Transverse colon (tissue), 4 donors: Measurements from ENCODE around the gene PMFBP1. TPM values are rescaled to one million over a fixed set of nuclear protein-coding genes. Genes with fewer than 3 reads are reported as not detected.

Experiments
- DNase-seq: peaks from one replicate; pipeline ENCODE4 v3.0.0-alpha.2; 2019
- H3K27ac ChIP-seq, 4 donors: fragments of 200-600 bp; sonication (generic); 2 replicates each; pipeline ENCODE4 v1.5.1; 2016 to 2018; ENCODE audit warnings: inconsistent platforms in 4 of 4
- H3K27me3 ChIP-seq: fragments of 200-600 bp; sonication (generic); 2 replicates; pipeline ENCODE4 v1.5.1; 2017; ENCODE audit warnings: inconsistent platforms
- H3K36me3 ChIP-seq, 4 donors: fragments of 200-600 bp; sonication (generic); 2 replicates each; pipeline ENCODE4 v1.5.1; 2017 to 2019; ENCODE audit warnings: inconsistent platforms in 4 of 4
- H3K4me1 ChIP-seq, 4 donors: fragments of 200-600 bp; sonication (generic); 2 replicates each; pipeline ENCODE4 v1.5.1; 2017 to 2020; ENCODE audit warnings: inconsistent platforms in 4 of 4
- H3K4me3 ChIP-seq, 4 donors: fragments of 200-600 bp; sonication (generic); 1 replicate in 1 of 4; 2 replicates in 3 of 4; pipeline versions ENCODE4 v1.5.1 to v1.6.1; 2017 to 2019; ENCODE audit warnings: inconsistent platforms in 4 of 4
- H3K9me3 ChIP-seq, 2 donors: fragments of 200-600 bp; sonication (generic); 2 replicates each; pipeline ENCODE4 v1.5.1; 2017 to 2019; ENCODE audit warnings: inconsistent platforms in 2 of 2
- EP300 ChIP-seq: sonication (generic); formaldehyde crosslinking; IDR thresholded peaks from one replicate; pipeline ENCODE4 v1.6.1; 2017; ENCODE audit warnings: antibody characterized with exemption, low read depth
- POLR2A ChIP-seq: fragments of 450-650 bp; IDR thresholded peaks from one replicate; pipeline ENCODE4 v1.6.1; 2016; ENCODE audit warnings: antibody characterized with exemption, mild to moderate bottlenecking, moderate library complexity
- POLR2AphosphoS5 ChIP-seq, 3 donors: sonication (generic); formaldehyde crosslinking; IDR thresholded peaks; one replicate each; pipeline ENCODE4 v1.6.1; 2016; ENCODE audit warnings: antibody characterized with exemption in 3 of 3
- WGBS, 2 donors: methylation state at CpG; one replicate each; pipeline ENCODE4 v1.1.5; 2018; ENCODE audit warnings: low coverage in 1 of 2; 5-methylcytosine and 5-hydroxymethylcytosine counted together
- in situ Hi-C, 4 donors: fragments of 200-750 bp; cut with MboI; loops; one replicate each; pipeline versions ENCODE4 v1.15.0 to v1.15.1; 2017; ENCODE audit warnings: low sequenced_read_pairs in 3 of 4, low pct_ligation_motif_present in 1 of 4, low pct_unique_long_range_greater_than_20kb in 1 of 4
- intact Hi-C: fragments of 100-400 bp; cut with DNase I; formaldehyde crosslinking; loops from one replicate; pipeline ENCODE4 v1.15.1; 2023; ENCODE audit warnings: low total_unique reads
- total RNA-seq, 4 donors: library from RNA; depleted of rRNA; stranded (reverse); fragments of >200 nt; gene quantifications; one replicate each; pipeline ENCODE4 v1.1.0, GENCODE V29; 2016
- TF ChIP-seq, protein P1 (sequence below), 5 experiments: fragments of 200-600 bp in 3 of 5; fragments of 450-650 bp in 2 of 5; sonication (generic) in 3 of 5; IDR thresholded peaks; 1 replicate in 2 of 5; 2 replicates in 3 of 5; pipeline ENCODE4 v1.5.1; 2016 to 2017; ENCODE audit warnings: antibody characterized with exemption in 5 of 5, inconsistent platforms in 3 of 5, mild to moderate bottlenecking in 2 of 5, moderate library complexity in 1 of 5

Gene PMFBP1
- total RNA-seq, 4 donors from 2014 or later = 0.75 to 8.4 (median 4.2) TPM

- intact Hi-C loops (no loop called here), in situ Hi-C loops (loop anchor here in 2 of 4 donors (10.0 to 25.0 kb wide), 2 partner anchors 332 to 335 kb away; no protein-coding TSS in a partner anchor)
- 40 to 79% methylated on average over 1 to 7 of the region's 7 CpGs for WGBS, 2 donors
- TF ChIP-seq POLR2AphosphoS5 (IDR thresholded peaks at IDR 0.05) (no peak), EP300 (no peak), POLR2A (no peak)
- TF ChIP-seq, protein P1, sequence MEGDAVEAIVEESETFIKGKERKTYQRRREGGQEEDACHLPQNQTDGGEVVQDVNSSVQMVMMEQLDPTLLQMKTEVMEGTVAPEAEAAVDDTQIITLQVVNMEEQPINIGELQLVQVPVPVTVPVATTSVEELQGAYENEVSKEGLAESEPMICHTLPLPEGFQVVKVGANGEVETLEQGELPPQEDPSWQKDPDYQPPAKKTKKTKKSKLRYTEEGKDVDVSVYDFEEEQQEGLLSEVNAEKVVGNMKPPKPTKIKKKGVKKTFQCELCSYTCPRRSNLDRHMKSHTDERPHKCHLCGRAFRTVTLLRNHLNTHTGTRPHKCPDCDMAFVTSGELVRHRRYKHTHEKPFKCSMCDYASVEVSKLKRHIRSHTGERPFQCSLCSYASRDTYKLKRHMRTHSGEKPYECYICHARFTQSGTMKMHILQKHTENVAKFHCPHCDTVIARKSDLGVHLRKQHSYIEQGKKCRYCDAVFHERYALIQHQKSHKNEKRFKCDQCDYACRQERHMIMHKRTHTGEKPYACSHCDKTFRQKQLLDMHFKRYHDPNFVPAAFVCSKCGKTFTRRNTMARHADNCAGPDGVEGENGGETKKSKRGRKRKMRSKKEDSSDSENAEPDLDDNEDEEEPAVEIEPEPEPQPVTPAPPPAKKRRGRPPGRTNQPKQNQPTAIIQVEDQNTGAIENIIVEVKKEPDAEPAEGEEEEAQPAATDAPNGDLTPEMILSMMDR (IDR thresholded peaks at IDR 0.05) = no peak
- no peak overlapping the region for H3K27ac ChIP-seq
- H3K36me3 ChIP-seq = no peaks in the 10 kb centered on the region
- peaks cover 0 to 9% (median 3%) of the 10 kb centered on the region in 4 donors for H3K4me1 ChIP-seq
- no peaks in the 10 kb centered on the region for H3K9me3 ChIP-seq
- no peak for DNase-seq
- no peak overlapping the region for H3K4me3 ChIP-seq
- H3K27me3 ChIP-seq = no peaks in the 10 kb centered on the region
Measured at GRCh38 chr16:72129976-72130656, 41.8 kb downstream of the PMFBP1 start.

DNA sequence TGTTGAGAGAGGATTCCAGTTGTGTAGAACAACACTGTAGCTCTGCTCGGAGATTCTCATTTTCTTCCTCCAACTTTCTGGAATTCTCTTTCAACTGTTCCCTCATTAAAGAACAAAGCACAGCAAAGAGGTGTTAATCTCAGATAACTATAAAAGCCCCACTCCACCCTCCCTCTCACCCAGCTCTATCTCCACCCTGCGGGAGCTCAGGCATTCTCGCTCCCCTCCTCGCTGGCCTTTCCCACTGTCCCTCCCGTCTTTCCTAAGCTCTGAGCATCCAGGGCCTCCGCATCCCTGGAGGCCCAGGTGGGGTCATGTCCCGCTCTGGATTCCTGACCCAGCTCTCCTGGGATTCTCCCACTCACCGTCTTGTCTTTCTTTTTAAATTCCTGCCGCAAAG lies 43.3 kb downstream of the PMFBP1 start:
- no peak for TF ChIP-seq EP300
- TF ChIP-seq, protein P1 (IDR thresholded peaks at IDR 0.05) = no peak
- TF ChIP-seq POLR2AphosphoS5 (IDR thresholded peaks at IDR 0.05) = no peak
- TF ChIP-seq POLR2A = no peak
- in situ Hi-C loops = loop anchor here in 2 of 4 donors (10.0 to 25.0 kb wide), 2 partner anchors 334 to 336 kb away; no protein-coding TSS in a partner anchor

GRCh38 chr16:72126429-72126765 lies 45.6 kb downstream of the PMFBP1 start:
- DNase-seq = no peak
- in situ Hi-C loops (loop anchor here in 2 of 4 donors (10.0 to 25.0 kb wide), 2 partner anchors 336 to 338 kb away; no protein-coding TSS in a partner anchor), intact Hi-C loops (no loop called here)
- Histone ChIP-seq H3K4me3 (no peak overlapping the region), H3K9me3 (no peaks in the 10 kb centered on the region), H3K4me1 (peaks cover 0 to 11% (median 5%) of the 10 kb centered on the region in 4 donors), H3K36me3 (no peaks in the 10 kb centered on the region), H3K27me3 (no peaks in the 10 kb centered on the region), H3K27ac (peak overlapping the region in 3 of 4 donors; percentile 20 to 35 (median 27))
- no peak for TF ChIP-seq POLR2AphosphoS5 (IDR thresholded peaks at IDR 0.05)
- TF ChIP-seq EP300 = no peak
- no peak for TF ChIP-seq POLR2A
- TF ChIP-seq, protein P1 (IDR thresholded peaks at IDR 0.05) = no peak
- WGBS, 2 donors = 35 to 50% methylated on average over 2 of the region's 2 CpGs

More for the DNA sequence above, 43.3 kb downstream of the PMFBP1 start:
- intact Hi-C loops = no loop called here
- DNase-seq = no peak
- Histone ChIP-seq H3K4me1 (peaks cover 0 to 11% (median 5%) of the 10 kb centered on the region in 4 donors), H3K27me3 (no peaks in the 10 kb centered on the region), H3K36me3 (no peaks in the 10 kb centered on the region), H3K4me3 (no peak overlapping the region), H3K27ac (no peak overlapping the region), H3K9me3 (no peaks in the 10 kb centered on the region)
- 68 to 86% methylated on average over 4 to 9 of the region's 9 CpGs for WGBS, 2 donors

- peak; percentile 43 for DNase-seq
- Histone ChIP-seq H3K9me3 (no peaks in the 10 kb centered on the region), H3K36me3 (no peaks in the 10 kb centered on the region), H3K4me1 (peaks cover 0 to 11% (median 5%) of the 10 kb centered on the region in 4 donors), H3K27me3 (no peaks in the 10 kb centered on the region), H3K27ac (peak overlapping the region in 3 of 4 donors; percentile 27 to 36 (median 35)), H3K4me3 (no peak overlapping the region)
- in situ Hi-C loops (loop anchor here in 2 of 4 donors (10.0 to 25.0 kb wide), 2 partner anchors 336 to 339 kb away; no protein-coding TSS in a partner anchor), intact Hi-C loops (no loop called here)
- 61 to 66% methylated on average over 4 to 9 of the region's 9 CpGs for WGBS, 2 donors
- TF ChIP-seq, protein P1 (IDR thresholded peaks at IDR 0.05) = no peak
- no peak for TF ChIP-seq POLR2AphosphoS5 (IDR thresholded peaks at IDR 0.05)
- no peak for TF ChIP-seq POLR2A
- TF ChIP-seq EP300 = no peak
Measured at GRCh38 chr16:72125635-72126428, 46.1 kb downstream of the PMFBP1 start.
